ENCODE measurements around the gene PAXIP1. TPM values are rescaled to one million over a fixed set of nuclear protein-coding genes. Genes with fewer than 3 reads are reported as not detected.

Gene PAXIP1
- total and polyA plus RNA-seq, 11 donors: 3.5 to 7.8 (median 5.3) TPM

DNA sequence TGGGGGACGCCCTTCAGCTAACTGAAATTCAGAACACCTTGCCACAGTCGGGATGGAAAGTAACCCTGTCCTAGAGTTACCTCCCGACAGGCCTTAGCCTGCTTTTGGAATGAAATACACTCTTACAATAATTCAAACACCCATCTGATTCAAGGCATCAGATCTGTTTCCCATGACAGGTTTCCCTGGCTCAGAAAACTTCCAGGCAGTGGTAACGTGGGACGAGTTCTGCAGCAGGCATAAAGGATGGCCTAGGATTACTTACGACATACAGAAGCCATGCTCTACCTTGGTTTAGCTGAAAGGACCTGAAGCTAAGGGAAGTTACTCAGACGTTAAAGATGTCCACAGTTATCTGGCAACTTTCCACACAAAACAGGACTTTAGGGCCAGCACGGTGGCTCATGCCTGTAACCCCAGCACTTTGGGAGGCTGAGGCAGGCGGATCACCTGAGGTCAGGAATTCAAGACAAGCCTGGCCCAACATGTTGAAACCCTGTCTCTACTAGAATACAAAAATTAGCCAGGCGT lies 5.0 kb downstream of the PAXIP1 start:
- WGBS, 4 donors: 85 to 88% (median 85%) methylated on average over 10 of the region's 10 CpGs

DNA sequence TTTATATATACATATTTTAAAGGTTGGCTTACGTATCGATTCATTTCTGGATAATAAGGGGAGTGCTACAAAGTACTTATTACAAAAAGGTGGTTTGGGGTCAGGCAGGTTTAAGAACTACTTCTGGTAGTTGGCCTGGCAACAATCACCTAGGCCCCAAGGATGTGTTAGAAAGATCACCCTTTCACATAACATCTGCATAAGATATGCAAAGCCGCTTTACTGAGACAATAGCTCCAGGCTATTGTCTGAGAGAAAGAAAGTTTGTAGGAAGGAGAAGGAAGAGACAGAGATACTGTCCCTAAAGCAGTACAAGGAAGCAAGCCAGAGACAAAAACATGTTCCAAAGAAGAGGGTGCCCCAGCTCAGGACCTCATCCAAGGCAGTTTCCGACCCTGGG lies 6.2 kb downstream of the PAXIP1 start:
- WGBS, 4 donors: 94 to 98% (median 96%) methylated on average over 4 of the region's 4 CpGs
- no peak for TF ChIP-seq POLR2A (IDR thresholded peaks at IDR 0.05)
- TF ChIP-seq, protein P1, sequence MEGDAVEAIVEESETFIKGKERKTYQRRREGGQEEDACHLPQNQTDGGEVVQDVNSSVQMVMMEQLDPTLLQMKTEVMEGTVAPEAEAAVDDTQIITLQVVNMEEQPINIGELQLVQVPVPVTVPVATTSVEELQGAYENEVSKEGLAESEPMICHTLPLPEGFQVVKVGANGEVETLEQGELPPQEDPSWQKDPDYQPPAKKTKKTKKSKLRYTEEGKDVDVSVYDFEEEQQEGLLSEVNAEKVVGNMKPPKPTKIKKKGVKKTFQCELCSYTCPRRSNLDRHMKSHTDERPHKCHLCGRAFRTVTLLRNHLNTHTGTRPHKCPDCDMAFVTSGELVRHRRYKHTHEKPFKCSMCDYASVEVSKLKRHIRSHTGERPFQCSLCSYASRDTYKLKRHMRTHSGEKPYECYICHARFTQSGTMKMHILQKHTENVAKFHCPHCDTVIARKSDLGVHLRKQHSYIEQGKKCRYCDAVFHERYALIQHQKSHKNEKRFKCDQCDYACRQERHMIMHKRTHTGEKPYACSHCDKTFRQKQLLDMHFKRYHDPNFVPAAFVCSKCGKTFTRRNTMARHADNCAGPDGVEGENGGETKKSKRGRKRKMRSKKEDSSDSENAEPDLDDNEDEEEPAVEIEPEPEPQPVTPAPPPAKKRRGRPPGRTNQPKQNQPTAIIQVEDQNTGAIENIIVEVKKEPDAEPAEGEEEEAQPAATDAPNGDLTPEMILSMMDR (IDR thresholded peaks at IDR 0.05): no peak
- Histone ChIP-seq H3K36me3 (peaks cover 0 to 68% (median 48%) of the 10 kb centered on the region in 9 donors), H3K27ac (no peak overlapping the region), H3K27me3 (no peaks in the 10 kb centered on the region), H3K4me1 (peaks cover 0 to 9% (median 4%) of the 10 kb centered on the region in 12 donors), H3K9me3 (no peaks in the 10 kb centered on the region), H3K4me3 (no peak overlapping the region)
- ATAC-seq (no peak), DNase-seq (no peak)
- intact Hi-C loops (cut with DNase I): no loop called here

More for the DNA sequence above, 5.0 kb downstream of the PAXIP1 start:
- peaks cover 0 to 16% (median 7%) of the 10 kb centered on the region in 12 donors for H3K4me1 ChIP-seq
- no peaks in the 10 kb centered on the region for H3K27me3 ChIP-seq
- no peak overlapping the region for H3K4me3 ChIP-seq
- no peak for TF ChIP-seq POLR2A (IDR thresholded peaks at IDR 0.05)
- TF ChIP-seq, protein P1 (IDR thresholded peaks at IDR 0.05): no peak
- intact Hi-C loops (cut with DNase I): loop anchor here in 1 of 10 donors (2.0 kb wide), 1 partner anchor 43 kb away; no protein-coding TSS in a partner anchor
- no peak overlapping the region for H3K27ac ChIP-seq
- DNase-seq (no peak), ATAC-seq (no peak)
- peaks cover 0 to 56% (median 38%) of the 10 kb centered on the region in 9 donors for H3K36me3 ChIP-seq
- H3K9me3 ChIP-seq: no peaks in the 10 kb centered on the region

DNA sequence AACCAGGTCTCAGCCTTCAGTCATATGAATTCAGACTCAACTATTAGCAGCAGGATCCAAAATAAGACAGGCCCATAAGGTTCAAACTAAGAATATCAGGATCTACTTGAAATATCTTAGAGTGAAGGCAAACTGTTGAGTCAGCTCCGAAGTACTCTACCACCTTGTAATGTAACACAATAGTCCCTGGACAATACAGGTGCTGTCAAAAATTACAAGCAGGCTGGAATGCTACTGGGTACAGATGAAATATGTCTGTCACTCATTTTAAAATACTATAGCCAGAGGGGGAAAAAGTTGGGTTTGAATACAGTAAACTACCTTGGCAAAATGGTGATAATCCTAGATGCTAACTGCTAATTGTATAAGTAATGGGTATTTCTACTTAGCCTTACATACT lies 6.8 kb downstream of the PAXIP1 start:
- Histone ChIP-seq H3K9me3 (no peaks in the 10 kb centered on the region), H3K4me3 (no peak overlapping the region), H3K4me1 (peaks cover 0 to 4% (median 0%) of the 10 kb centered on the region in 12 donors), H3K27me3 (no peaks in the 10 kb centered on the region), H3K27ac (no peak overlapping the region), H3K36me3 (peaks cover 0 to 74% (median 53%) of the 10 kb centered on the region in 9 donors)
- 79 to 95% (median 88%) methylated on average over 1 of the region's 1 CpG for WGBS, 4 donors
- no peak for ATAC-seq
- intact Hi-C loops (cut with DNase I): no loop called here
- TF ChIP-seq POLR2A (IDR thresholded peaks at IDR 0.05): no peak
- TF ChIP-seq, protein P1 (IDR thresholded peaks at IDR 0.05): no peak
- DNase-seq: no peak

DNA sequence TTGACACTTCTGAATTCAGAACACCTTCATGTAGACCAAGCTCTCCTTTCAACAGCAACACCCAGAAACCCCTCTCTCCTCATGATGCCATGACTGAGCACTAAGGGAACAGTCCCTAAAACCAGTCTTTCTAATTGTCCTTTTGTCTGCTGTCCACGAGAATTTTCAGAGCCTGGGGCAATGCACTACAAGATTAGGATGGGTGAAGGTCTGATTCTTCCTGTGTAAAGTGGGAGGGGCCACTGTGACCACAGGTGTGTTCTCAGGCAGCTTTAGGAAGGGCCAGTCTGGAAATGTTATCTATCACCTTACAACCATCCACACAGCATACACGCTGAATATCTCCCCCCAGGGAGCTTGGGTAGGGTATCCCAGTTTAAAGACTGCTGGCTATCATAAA lies 7.9 kb downstream of the PAXIP1 start:
- TF ChIP-seq, protein P1 (IDR thresholded peaks at IDR 0.05): no peak
- TF ChIP-seq POLR2A (IDR thresholded peaks at IDR 0.05): no peak
- H3K9me3 ChIP-seq: no peaks in the 10 kb centered on the region
- 70 to 83% (median 78%) methylated on average over 2 of the region's 2 CpGs for WGBS, 4 donors
- H3K27ac ChIP-seq: no peak overlapping the region
- peaks cover 0 to 85% (median 58%) of the 10 kb centered on the region in 9 donors for H3K36me3 ChIP-seq
- intact Hi-C loops (cut with DNase I): no loop called here
- H3K27me3 ChIP-seq: no peaks in the 10 kb centered on the region
- no peaks in the 10 kb centered on the region for H3K4me1 ChIP-seq
- no peak for DNase-seq
- no peak overlapping the region for H3K4me3 ChIP-seq
- ATAC-seq: no peak

Data from heart left ventricle (tissue), 16 donors.